HFFc6 (cell line): ENCODE data around the gene EXOC3L1. TPM values are rescaled to one million over a fixed set of nuclear protein-coding genes. Genes with fewer than 3 reads are reported as not detected.

Experiments
- DNase-seq: peaks from one replicate; pipeline ENCODE4 v3.0.0-alpha.2; 2018
- H3K27ac Mint-ChIP-seq: 2 replicates; pipeline ENCODE4 v1.8.0; 2020; ENCODE audit warnings: mild to moderate bottlenecking, mixed read lengths
- H3K27me3 Mint-ChIP-seq: 2 replicates; pipeline ENCODE4 v1.8.0; 2021; ENCODE audit warnings: mild to moderate bottlenecking, moderate library complexity, mixed read lengths; ENCODE audit not compliant: insufficient read depth
- H3K36me3 Mint-ChIP-seq: 2 replicates; pipeline ENCODE4 v1.8.0; 2021; ENCODE audit warnings: low read depth, mixed read lengths
- H3K4me1 Mint-ChIP-seq: 2 replicates; pipeline ENCODE4 v1.8.0; 2020; ENCODE audit warnings: low read depth, mixed read lengths
- H3K4me3 Mint-ChIP-seq: 2 replicates; pipeline ENCODE4 v1.8.0; 2020; ENCODE audit warnings: mild to moderate bottlenecking, moderate library complexity, mixed read lengths
- H3K9me3 Mint-ChIP-seq: 2 replicates; pipeline ENCODE4 v1.8.0; 2020; ENCODE audit warnings: mild to moderate bottlenecking, mixed read lengths
- long read RNA-seq: library from polyadenylated mRNA; unstranded; transcript quantifications from one replicate; pipeline ENCODE4 v2.0.0, GENCODE V29; 2019
- total RNA-seq, 6 experiments: library from RNA; stranded (reverse); fragmentation: NEBNext Ultra II Directional; extraction: Animal tissue kit (Norgen Biotek cat#: 25700); gene quantifications; 2 replicates in 1 of 6; 3 replicates in 5 of 6; pipeline ENCODE4 v1.2.3, GENCODE V29; 2021
- TF ChIP-seq, protein P1 (sequence below): fragments of 200-600 bp; sonication (generic); IDR thresholded peaks from 2 replicates; pipeline ENCODE4 v1.5.0; 2021; ENCODE audit warnings: antibody characterized with exemption, mild to moderate bottlenecking

EXOC3L1 gene, protein sequence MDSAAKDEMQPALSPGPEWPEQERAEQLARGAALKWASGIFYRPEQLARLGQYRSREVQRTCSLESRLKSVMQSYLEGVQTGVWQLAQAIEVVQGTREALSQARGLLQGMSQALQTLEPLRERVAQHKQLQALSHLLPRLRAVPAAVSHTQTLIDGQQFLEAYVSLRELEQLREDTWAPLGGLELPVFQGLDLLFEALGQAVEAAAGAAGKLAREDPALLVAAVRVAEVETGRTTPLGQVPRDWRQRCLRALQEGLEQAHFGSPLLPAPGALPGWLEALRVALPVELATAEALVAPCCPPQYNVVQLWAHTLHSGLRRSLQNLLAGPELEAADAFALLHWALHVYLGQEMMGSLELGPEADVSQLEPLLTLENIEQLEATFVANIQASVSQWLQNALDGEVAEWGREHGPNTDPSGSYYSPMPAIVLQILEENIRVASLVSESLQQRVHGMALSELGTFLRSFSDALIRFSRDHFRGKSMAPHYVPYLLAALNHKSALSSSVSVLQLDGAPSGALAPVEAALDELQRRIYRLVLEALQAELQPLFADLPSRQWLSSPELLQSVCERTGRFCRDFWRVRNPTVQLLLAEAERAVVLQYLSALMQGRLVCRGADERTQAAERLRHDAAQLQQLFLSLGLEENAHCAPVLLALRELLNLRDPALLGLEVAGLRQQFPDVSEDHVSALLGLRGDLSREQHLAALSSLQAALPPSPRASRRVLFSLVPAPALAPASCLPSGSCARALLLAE
- total RNA-seq = under 1 TPM in 1 of 6 experiments, not detected in 5; 0.18 TPM
- long read RNA-seq = 0 reads

DNA sequence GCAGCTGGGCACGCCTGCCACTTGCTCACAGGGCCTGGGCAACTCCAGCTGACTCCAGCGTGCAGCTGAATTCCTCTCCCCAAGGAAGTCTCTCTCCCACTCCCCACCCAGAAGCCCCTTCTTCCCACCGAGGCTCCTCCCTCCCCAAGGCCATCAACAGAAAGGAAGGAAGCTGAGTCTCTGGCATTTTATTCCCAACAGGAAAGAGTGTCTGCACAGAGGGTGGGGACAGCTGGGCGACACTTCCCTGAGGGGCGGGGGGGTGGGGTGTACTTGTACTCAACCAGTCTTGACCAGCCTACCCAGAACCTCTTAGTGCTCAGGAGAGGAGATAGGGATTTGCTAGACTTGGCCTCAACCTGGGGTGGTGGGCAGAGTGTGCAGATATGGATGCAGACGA lies at the start of gene EXOC3L1:
TSS of gene EXOC3L1 (minus strand) at position 96 of the 400 bp plus-strand sequence. CDS start 460 bp downstream, outside the sequence.
- no peak within 1 kb of the TSS for H3K4me3 Mint-ChIP-seq
- no peak for DNase-seq
- peaks cover 3% of the 10 kb centered on the region for H3K27me3 Mint-ChIP-seq
- H3K4me1 Mint-ChIP-seq = peaks cover 52% of the 10 kb centered on the region
- peaks cover 17% of the 10 kb centered on the region for H3K36me3 Mint-ChIP-seq
- H3K27ac Mint-ChIP-seq = no peak within 1 kb of the TSS
- TF ChIP-seq, protein P1, sequence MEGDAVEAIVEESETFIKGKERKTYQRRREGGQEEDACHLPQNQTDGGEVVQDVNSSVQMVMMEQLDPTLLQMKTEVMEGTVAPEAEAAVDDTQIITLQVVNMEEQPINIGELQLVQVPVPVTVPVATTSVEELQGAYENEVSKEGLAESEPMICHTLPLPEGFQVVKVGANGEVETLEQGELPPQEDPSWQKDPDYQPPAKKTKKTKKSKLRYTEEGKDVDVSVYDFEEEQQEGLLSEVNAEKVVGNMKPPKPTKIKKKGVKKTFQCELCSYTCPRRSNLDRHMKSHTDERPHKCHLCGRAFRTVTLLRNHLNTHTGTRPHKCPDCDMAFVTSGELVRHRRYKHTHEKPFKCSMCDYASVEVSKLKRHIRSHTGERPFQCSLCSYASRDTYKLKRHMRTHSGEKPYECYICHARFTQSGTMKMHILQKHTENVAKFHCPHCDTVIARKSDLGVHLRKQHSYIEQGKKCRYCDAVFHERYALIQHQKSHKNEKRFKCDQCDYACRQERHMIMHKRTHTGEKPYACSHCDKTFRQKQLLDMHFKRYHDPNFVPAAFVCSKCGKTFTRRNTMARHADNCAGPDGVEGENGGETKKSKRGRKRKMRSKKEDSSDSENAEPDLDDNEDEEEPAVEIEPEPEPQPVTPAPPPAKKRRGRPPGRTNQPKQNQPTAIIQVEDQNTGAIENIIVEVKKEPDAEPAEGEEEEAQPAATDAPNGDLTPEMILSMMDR = no peak
- no peaks in the 10 kb centered on the region for H3K9me3 Mint-ChIP-seq

DNA sequence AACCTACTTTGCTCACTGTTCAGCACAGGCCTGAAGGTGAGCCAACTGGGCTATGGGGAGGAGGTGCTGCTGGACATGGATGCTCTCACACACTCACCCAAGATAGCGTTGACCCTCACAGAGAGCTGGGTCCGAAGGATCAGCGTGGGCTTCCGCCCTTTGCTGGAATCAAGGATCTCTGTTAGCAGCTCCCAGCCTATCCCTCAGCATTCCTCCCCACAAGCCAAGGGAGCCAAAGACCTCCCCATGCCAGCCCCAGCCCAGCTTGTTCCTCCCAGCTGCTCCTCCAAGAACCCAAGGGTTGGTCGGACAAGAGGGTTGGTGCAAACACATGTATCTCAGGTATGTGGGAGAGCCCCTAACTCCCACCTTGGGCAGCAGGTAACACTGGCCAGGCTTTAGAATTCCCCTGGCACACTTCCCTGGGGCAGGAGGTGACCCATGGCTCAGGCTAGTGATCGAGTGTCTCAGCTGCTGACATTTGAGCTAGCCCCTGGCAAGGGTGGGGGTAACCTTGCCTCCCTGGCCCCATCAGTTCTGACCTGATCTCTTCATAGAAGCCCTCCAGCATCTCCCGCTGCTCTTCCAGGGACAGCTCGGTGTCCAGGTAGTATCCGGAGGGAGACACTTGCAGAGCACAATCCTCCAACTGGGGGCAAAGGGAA lies 49.0 kb upstream of the EXOC3L1 start:
- no peak for DNase-seq
- peaks cover 41% of the 10 kb centered on the region for H3K4me1 Mint-ChIP-seq
- TF ChIP-seq, protein P1 = no peak
- no peaks in the 10 kb centered on the region for H3K9me3 Mint-ChIP-seq
- H3K4me3 Mint-ChIP-seq = no peak overlapping the region
- peaks cover 5% of the 10 kb centered on the region for H3K27me3 Mint-ChIP-seq
- peak overlapping the region; percentile 45; the same call in 1 of the 2 replicates for H3K27ac Mint-ChIP-seq
- peaks cover 33% of the 10 kb centered on the region for H3K36me3 Mint-ChIP-seq

DNA sequence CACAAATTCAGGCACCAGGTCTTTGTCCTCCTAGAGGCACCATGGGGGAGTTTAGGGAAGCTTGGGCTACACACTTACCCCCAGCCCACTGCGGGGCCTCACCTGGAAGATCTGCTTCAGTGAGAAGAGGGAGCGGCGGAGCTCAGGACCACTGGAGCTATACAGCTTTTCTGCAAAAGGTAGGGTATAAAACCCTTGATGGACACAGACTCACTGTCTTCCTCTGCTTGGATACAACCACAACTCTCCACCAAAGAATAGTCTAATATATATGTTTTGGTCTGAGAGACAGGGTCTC lies 48.3 kb upstream of the EXOC3L1 start:
- H3K4me1 Mint-ChIP-seq = peaks cover 34% of the 10 kb centered on the region
- H3K27ac Mint-ChIP-seq = peak overlapping the region; percentile 9; the same call in 1 of the 2 replicates
- peaks cover 37% of the 10 kb centered on the region for H3K36me3 Mint-ChIP-seq
- no peaks in the 10 kb centered on the region for H3K9me3 Mint-ChIP-seq
- TF ChIP-seq, protein P1 = no peak
- DNase-seq = no peak
- H3K4me3 Mint-ChIP-seq = no peak overlapping the region
- H3K27me3 Mint-ChIP-seq = peaks cover 5% of the 10 kb centered on the region

DNA sequence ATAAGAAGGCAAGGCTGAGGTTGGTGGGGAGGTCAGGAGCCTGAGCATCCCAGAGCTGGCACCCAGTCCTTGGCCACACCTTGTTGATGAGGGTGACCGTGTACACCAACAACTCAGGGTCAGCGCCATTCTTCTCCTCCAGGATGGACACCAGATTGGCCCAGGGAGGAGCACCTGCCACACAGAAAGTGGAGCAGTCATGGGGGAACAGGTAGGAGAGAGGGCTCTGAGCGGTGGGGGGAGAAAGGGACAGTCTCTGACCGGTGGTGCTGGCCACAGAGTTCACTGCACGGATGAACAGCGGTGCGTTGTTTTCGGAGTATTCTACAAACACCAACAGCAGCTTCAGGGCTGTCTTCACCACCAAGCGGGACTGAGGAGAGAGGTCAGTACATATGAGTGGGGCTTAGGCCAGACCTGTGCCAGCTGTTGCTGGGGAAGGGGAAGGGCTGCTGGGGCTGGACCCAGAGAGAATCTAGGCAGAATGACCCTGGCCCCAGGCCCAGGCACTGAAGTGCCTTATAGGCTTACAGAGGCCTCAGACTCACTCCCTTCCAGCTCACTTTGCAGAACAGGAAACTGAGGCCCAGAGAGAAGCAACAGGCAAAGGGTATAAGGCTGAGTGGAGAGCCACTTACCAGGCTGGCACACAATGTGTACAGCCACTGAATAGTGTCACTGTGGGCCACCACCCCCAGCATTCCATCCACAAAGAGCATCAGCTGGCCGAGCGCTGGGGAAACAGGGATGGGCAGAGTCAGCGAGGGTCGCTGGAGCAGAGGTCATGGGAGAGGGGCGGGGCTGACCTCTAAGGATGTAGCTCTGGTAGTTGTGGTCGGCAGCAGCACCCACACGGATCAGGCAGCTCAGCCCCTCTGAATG lies 47.7 kb upstream of the EXOC3L1 start:
- H3K27ac Mint-ChIP-seq = peak overlapping the region; percentile 9; the same call in 1 of the 2 replicates
- TF ChIP-seq, protein P1 = no peak
- H3K9me3 Mint-ChIP-seq = no peaks in the 10 kb centered on the region
- peaks cover 5% of the 10 kb centered on the region for H3K27me3 Mint-ChIP-seq
- peaks cover 30% of the 10 kb centered on the region for H3K4me1 Mint-ChIP-seq
- DNase-seq = no peak
- no peak overlapping the region for H3K4me3 Mint-ChIP-seq
- peaks cover 38% of the 10 kb centered on the region for H3K36me3 Mint-ChIP-seq
